Measurements from ENCODE around the gene GCNA. TPM values are rescaled to one million over a fixed set of nuclear protein-coding genes. Genes with fewer than 3 reads are reported as not detected.
A peak's percentile ranks its signal among the peaks of the same experiment; 100 is the strongest.

GCNA gene
- total RNA-seq, 6 experiments from 2014 or later = 0.48 to 1.7 (median 0.82) TPM

- H3K9me3 Mint-ChIP-seq = no peaks in the 10 kb centered on the region
- peak; percentile 21 for DNase-seq
- H3K4me1 Mint-ChIP-seq (ENCODE audit: low read depth) = peaks cover 29% of the 10 kb centered on the region
- TF ChIP-seq CTCF (IDR thresholded peaks at IDR 0.05) = no peak
- peak overlapping the region; percentile 96 for H3K4me3 Mint-ChIP-seq
- H3K36me3 Mint-ChIP-seq (ENCODE audit: low read depth) = peaks cover 13% of the 10 kb centered on the region
- H3K27me3 Mint-ChIP-seq (ENCODE audit: insufficient read depth) = no peaks in the 10 kb centered on the region
- H3K27ac Mint-ChIP-seq = peak overlapping the region; percentile 95
Observed at GRCh38 chrX:71533851-71534561, 44.2 kb upstream of the GCNA start.

GRCh38 chrX:71534773-71535544 is 43.3 kb upstream of the GCNA start:
- Mint-ChIP-seq H3K36me3 (ENCODE audit: low read depth) (peaks cover 13% of the 10 kb centered on the region), H3K4me3 (peak overlapping the region; percentile 96), H3K27ac (peak overlapping the region; percentile 95), H3K27me3 (ENCODE audit: insufficient read depth) (no peaks in the 10 kb centered on the region), H3K9me3 (no peaks in the 10 kb centered on the region), H3K4me1 (ENCODE audit: low read depth) (peaks cover 36% of the 10 kb centered on the region)
- DNase-seq = no peak
- TF ChIP-seq CTCF (IDR thresholded peaks at IDR 0.05) = no peak

GRCh38 chrX:71536285-71536684 is 42.0 kb upstream of the GCNA start:
- Mint-ChIP-seq H3K4me1 (ENCODE audit: low read depth) (peaks cover 45% of the 10 kb centered on the region), H3K9me3 (no peaks in the 10 kb centered on the region), H3K4me3 (peak overlapping the region; percentile 96), H3K27ac (peak overlapping the region; percentile 36; the same call in 1 of the 2 replicates), H3K36me3 (ENCODE audit: low read depth) (peaks cover 13% of the 10 kb centered on the region), H3K27me3 (ENCODE audit: insufficient read depth) (no peaks in the 10 kb centered on the region)
- DNase-seq = no peak
- TF ChIP-seq CTCF (IDR thresholded peaks at IDR 0.05) = no peak

DNA sequence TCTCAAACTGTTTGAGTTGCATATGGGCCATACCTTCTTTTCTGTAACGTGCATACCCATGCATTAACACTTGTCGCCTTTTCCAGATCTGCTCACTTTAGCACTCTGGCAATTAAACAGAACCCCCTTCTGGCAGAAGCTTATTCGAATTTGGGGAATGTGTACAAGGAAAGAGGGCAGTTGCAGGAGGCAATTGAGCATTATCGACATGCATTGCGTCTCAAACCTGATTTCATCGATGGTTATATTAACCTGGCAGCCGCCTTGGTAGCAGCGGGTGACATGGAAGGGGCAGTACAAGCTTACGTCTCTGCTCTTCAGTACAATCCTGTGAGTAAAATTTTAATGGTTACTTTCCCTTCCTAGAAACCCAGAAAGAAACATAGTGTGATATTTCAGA is 40.5 kb upstream of the GCNA start:
- TF ChIP-seq CTCF (IDR thresholded peaks at IDR 0.05) = no peak
- no peaks in the 10 kb centered on the region for H3K9me3 Mint-ChIP-seq
- no peak overlapping the region for H3K27ac Mint-ChIP-seq
- no peak for DNase-seq
- no peaks in the 10 kb centered on the region for H3K27me3 Mint-ChIP-seq (ENCODE audit: insufficient read depth)
- peaks cover 13% of the 10 kb centered on the region for H3K36me3 Mint-ChIP-seq (ENCODE audit: low read depth)
- H3K4me1 Mint-ChIP-seq (ENCODE audit: low read depth) = peaks cover 51% of the 10 kb centered on the region
- H3K4me3 Mint-ChIP-seq = no peak overlapping the region

- TF ChIP-seq CTCF (IDR thresholded peaks at IDR 0.05) = no peak
- H3K4me3 Mint-ChIP-seq = peak overlapping the region; percentile 42; the same call in 1 of the 2 replicates
- peaks cover 73% of the 10 kb centered on the region for H3K4me1 Mint-ChIP-seq (ENCODE audit: low read depth)
- H3K36me3 Mint-ChIP-seq (ENCODE audit: low read depth) = peaks cover 4% of the 10 kb centered on the region; the same call in 1 of the 2 replicates
- H3K9me3 Mint-ChIP-seq = no peaks in the 10 kb centered on the region
- H3K27ac Mint-ChIP-seq = peak overlapping the region; percentile 91
- no peak for DNase-seq
- H3K27me3 Mint-ChIP-seq (ENCODE audit: insufficient read depth) = no peaks in the 10 kb centered on the region
Observed at GRCh38 chrX:71540801-71541200, 37.4 kb upstream of the GCNA start.

Data from HFFc6 (cell line).